NCI-H2171 treated with DMSO at 0.1 percent for 48 hours (cell line): ENCODE results near the gene PIGL.

Experiments
- DNase-seq: peaks from one replicate; lab custom pipeline; 2025; lab: John Stamatoyannopoulos, UW

PIGL gene

GRCh38 chr17:16353317-16354174 lies 136.5 kb downstream of the PIGL start, which contains the start of gene CENPV:
CENPV (minus strand) TSS chr17:16353469; CDS start chr17:16353436, 33 bp downstream.
- DNase-seq: peak; percentile 45

DNA sequence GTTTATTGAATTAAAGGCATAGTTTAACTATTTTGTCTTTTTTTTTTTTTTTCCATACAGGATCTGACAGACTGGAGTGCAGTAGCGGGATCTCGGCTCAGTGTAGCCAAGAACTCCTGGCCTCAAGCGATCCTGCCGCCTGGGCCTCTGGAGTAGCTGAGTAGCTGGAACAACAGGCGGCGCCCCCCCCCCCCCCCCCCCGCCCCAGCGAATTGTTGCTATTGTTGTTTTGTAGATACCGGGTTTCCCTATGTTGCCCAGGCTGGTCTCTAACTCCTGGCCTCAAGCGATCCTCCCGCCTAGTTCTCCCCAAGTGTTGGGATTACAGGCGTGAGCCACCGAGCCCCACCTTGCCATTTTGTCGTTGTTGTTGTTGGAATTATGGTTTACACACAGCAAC lies 137.6 kb downstream of the PIGL start:
- no peak for DNase-seq

GRCh38 chr17:16358394-16358793 lies 141.4 kb downstream of the PIGL start:
- DNase-seq: no peak

DNA sequence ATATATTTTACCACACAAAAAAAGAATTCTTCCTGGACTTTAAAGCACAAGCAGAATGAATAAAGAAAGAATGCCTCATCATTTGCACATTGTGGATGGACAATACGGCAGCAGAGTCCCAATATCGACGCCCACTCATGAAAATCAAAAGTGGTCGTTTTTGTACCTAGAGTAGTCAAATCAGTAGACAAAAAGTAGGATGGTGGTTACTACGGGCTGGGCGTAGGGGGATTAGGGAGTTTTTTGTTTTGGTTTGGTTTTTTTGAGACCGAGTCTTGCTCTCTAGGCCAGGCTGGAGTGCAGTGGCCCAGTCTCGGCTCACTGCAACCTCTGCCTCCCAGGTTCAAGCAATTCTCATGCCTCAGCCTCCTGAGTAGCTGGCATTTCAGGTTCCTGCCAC lies 144.9 kb downstream of the PIGL start:
- no peak for DNase-seq

- DNase-seq: peak; percentile 68
Measured at GRCh38 chr17:16363749-16364536, 146.9 kb downstream of the PIGL start.

- DNase-seq: no peak
Measured at GRCh38 chr17:16364625-16365024, 147.6 kb downstream of the PIGL start.

GRCh38 chr17:16371742-16372141 lies 154.7 kb downstream of the PIGL start:
- DNase-seq: peak; percentile 76

DNA sequence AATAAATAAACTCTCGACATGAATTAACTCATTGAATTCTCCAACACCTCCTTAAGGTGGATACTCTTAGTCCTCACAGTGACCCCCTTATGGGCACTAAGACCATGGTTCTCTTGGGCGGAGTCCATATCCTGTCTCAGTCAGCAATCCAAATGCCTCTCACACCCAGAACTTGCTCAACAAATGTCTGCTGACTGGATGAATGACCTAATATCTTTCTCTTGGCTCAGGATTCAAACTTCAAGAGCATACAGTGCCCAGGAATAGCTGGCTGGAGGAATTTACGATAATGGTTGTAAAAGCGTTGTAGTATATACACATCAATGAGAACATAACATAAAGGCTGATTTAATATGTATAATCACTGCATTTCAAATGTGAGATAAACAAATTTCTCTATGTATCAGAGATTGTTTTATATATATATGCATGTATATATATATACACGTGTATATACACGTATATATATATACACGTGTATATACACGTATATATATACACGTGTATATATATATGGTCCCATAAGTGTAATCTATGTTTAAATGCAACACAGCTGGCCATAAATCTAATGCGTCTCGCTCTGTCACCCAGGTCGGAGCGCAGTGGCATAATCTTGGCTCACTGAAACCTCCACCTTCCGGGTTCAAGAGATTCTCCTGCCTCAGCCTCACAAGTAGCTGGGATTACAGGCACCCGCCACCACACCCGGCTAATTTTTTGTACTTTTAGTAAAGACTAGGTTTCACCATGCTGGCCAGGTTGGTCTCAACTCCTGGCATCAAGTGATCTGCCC lies 157.3 kb downstream of the PIGL start:
- DNase-seq: no peak
